NT2/D1 (cell line): ENCODE results near the gene MATN1.

Experiments used
- SUZ12 ChIP-seq: IDR thresholded peaks from 2 replicates; pipeline ENCODE4 v1.6.1; 2011; ENCODE audit not compliant: insufficient read length, insufficient read depth; ENCODE audit errors: extremely low read depth
- YY1 ChIP-seq: IDR thresholded peaks from 2 replicates; pipeline ENCODE4 v1.6.1; 2011; ENCODE audit not compliant: insufficient read length, insufficient read depth
- ZNF274 ChIP-seq: IDR thresholded peaks from 2 replicates; pipeline ENCODE4 v1.6.1; 2011; ENCODE audit warnings: mild to moderate bottlenecking, low read depth, low read length

GRCh38 chr1:30685796-30686165, 37.6 kb downstream of the MATN1 start:
- no peak for TF ChIP-seq ZNF274
- no peak for TF ChIP-seq SUZ12
- no peak for TF ChIP-seq YY1
